H1 (cell line): Measurements from ENCODE around the gene DPH1. TPM values are rescaled to one million over a fixed set of nuclear protein-coding genes. Genes with fewer than 3 reads are reported as not detected.

ENCODE experiments used
- CTCF ChIA-PET: fragments of 300-600 bp; sonication (Branson Sonifier 250); formaldehyde crosslinking; loops from one replicate; lab custom pipeline; 2021; ENCODE audit not compliant: partially characterized antibody; lab: Charles Lee
- POLR2A ChIA-PET: fragments of 300-600 bp; sonication (Branson Sonifier 250); formaldehyde crosslinking; loops from one replicate; lab custom pipeline; 2021; ENCODE audit warnings: inconsistent platforms; ENCODE audit not compliant: partially characterized antibody; lab: Charles Lee
- DNase-seq, 2 experiments: peaks; one replicate each; pipeline versions ENCODE4 v3.0.0 to v3.0.0-alpha.2; 2010 to 2022; ENCODE audit warnings: low spot score in 2 of 2, low read depth in 1 of 2, mixed read lengths in 1 of 2
- FAIRE-seq: peaks from 2 replicates; lab custom pipeline; 2011; peaks lifted over from hg19 to GRCh38; lab: Jason Lieb, UNC
- H2AFZ ChIP-seq: 2 replicates; pipeline ENCODE4 v1.8.1; 2012; ENCODE audit warnings: low read length, inconsistent platforms
- H2AK5ac ChIP-seq: 2 replicates; pipeline ENCODE4 v1.6.1; 2013; ENCODE audit warnings: low read depth, low read length
- H2BK120ac ChIP-seq: replicated peaks from 2 replicates; pipeline ENCODE3; 2013; ENCODE audit warnings: low read depth, low read length, inconsistent platforms
- H2BK12ac ChIP-seq: 2 replicates; pipeline ENCODE4 v1.6.1; 2013; ENCODE audit warnings: low read depth, low read length
- H2BK15ac ChIP-seq: 2 replicates; pipeline ENCODE4 v1.6.1; 2013; ENCODE audit warnings: low read length
- H2BK20ac ChIP-seq: 2 replicates; pipeline ENCODE4 v1.6.1; 2013; ENCODE audit warnings: low read length
- H2BK5ac ChIP-seq: 2 replicates; pipeline ENCODE4 v1.6.1; 2013; ENCODE audit warnings: low read depth, low read length
- H3K14ac ChIP-seq: 2 replicates; pipeline ENCODE4 v1.6.1; 2013; ENCODE audit warnings: inconsistent platforms; ENCODE audit not compliant: insufficient read length
- H3K18ac ChIP-seq: 2 replicates; pipeline ENCODE4 v1.6.1; 2013; ENCODE audit warnings: low read length; ENCODE audit errors: extremely low read depth
- H3K23ac ChIP-seq: 2 replicates; pipeline ENCODE4 v1.6.1; 2013; ENCODE audit warnings: inconsistent platforms; ENCODE audit not compliant: insufficient read length
- H3K23me2 ChIP-seq: 2 replicates; pipeline ENCODE4 v1.6.1; 2013; ENCODE audit warnings: low read depth, low read length
- H3K27ac ChIP-seq: 2 replicates; pipeline ENCODE4 v1.6.1; 2011; ENCODE audit warnings: low read depth, low read length, inconsistent platforms
- H3K27me3 ChIP-seq, 4 experiments: replicated peaks in 1 of 4; 1 replicate in 1 of 4; 2 replicates in 3 of 4; pipeline versions ENCODE4 v1.6.1 to v1.8.1; 2011 to 2013; ENCODE audit warnings: low read length in 3 of 4, mild to moderate bottlenecking in 3 of 4, inconsistent platforms in 2 of 4, mixed read lengths in 2 of 4, moderate library complexity in 1 of 4; ENCODE audit not compliant: control insufficient read depth in 3 of 4, insufficient read depth in 3 of 4; ENCODE audit errors: extremely low read depth in 1 of 4
- H3K36me3 ChIP-seq, 4 experiments: 2 replicates each; pipeline versions ENCODE4 v1.6.1 to v1.8.1; 2011 to 2013; ENCODE audit warnings: mild to moderate bottlenecking in 4 of 4, low read length in 3 of 4, moderate library complexity in 2 of 4, control low read depth in 1 of 4, inconsistent platforms in 1 of 4; ENCODE audit not compliant: insufficient read depth in 4 of 4, control insufficient read depth in 2 of 4
- H3K4ac ChIP-seq: replicated peaks from 2 replicates; pipeline ENCODE3; 2013; ENCODE audit warnings: low read length, low read depth, mixed read lengths, inconsistent platforms; ENCODE audit not compliant: insufficient read length
- H3K4me1 ChIP-seq, 4 experiments: replicated peaks in 1 of 4; 1 replicate in 1 of 4; 2 replicates in 3 of 4; pipeline versions ENCODE4 v1.6.1 to v1.8.1; 2011 to 2013; ENCODE audit warnings: low read length in 3 of 4, inconsistent platforms in 2 of 4, mixed read lengths in 1 of 4; ENCODE audit not compliant: insufficient read depth in 4 of 4, control insufficient read depth in 3 of 4
- H3K4me2 ChIP-seq, 2 experiments: 2 replicates each; pipeline versions ENCODE4 v1.6.1 to v1.8.1; 2011 to 2013; ENCODE audit warnings: low read depth in 2 of 2, low read length in 2 of 2, control low read depth in 1 of 2, inconsistent platforms in 1 of 2, mild to moderate bottlenecking in 1 of 2; ENCODE audit not compliant: insufficient read depth in 1 of 2
- H3K4me3 ChIP-seq, 4 experiments: fragments of 200-600, 300-600 bp in 1 of 4; sonication (generic), shearing (Covaris generic), sonication (Bioruptor Twin) in 1 of 4; 2 replicates each; pipeline versions ENCODE4 v1.5.1 to v1.8.1; 2011 to 2016; ENCODE audit warnings: low read length in 4 of 4, low read depth in 3 of 4, control low read depth in 2 of 4, inconsistent platforms in 2 of 4, mild to moderate bottlenecking in 2 of 4, mixed read lengths in 1 of 4, moderate library complexity in 1 of 4; ENCODE audit not compliant: insufficient read depth in 2 of 4; ENCODE audit errors: extremely low read depth in 1 of 4
- H3K56ac ChIP-seq: replicated peaks from 2 replicates; pipeline ENCODE3; 2013; ENCODE audit warnings: low read depth, mild to moderate bottlenecking, mixed read lengths, low read length, inconsistent platforms; ENCODE audit not compliant: insufficient read length
- H3K79me1 ChIP-seq: 2 replicates; pipeline ENCODE4 v1.6.1; 2013; ENCODE audit warnings: low read depth, low read length, control low read depth
- H3K79me2 ChIP-seq, 2 experiments: 2 replicates each; pipeline versions ENCODE4 v1.6.1 to v1.8.1; 2012 to 2013; ENCODE audit warnings: low read length in 2 of 2, mild to moderate bottlenecking in 2 of 2, inconsistent platforms in 1 of 2; ENCODE audit not compliant: insufficient read depth in 2 of 2, control insufficient read depth in 1 of 2
- H3K9ac ChIP-seq, 4 experiments: replicated peaks in 1 of 4; 1 replicate in 1 of 4; 2 replicates in 3 of 4; pipeline versions ENCODE4 v1.6.1 to v1.8.1; 2011 to 2013; ENCODE audit warnings: low read depth in 3 of 4, low read length in 3 of 4, control low read depth in 2 of 4, mild to moderate bottlenecking in 2 of 4, moderate library complexity in 2 of 4, inconsistent platforms in 1 of 4; ENCODE audit errors: extremely low read depth in 1 of 4
- H3K9me3 ChIP-seq, 2 experiments: 2 replicates each; pipeline versions ENCODE4 v1.6.1 to v1.8.1; 2012 to 2013; ENCODE audit warnings: mild to moderate bottlenecking in 2 of 2, moderate library complexity in 2 of 2, control low read depth in 1 of 2, inconsistent platforms in 1 of 2, low read depth in 1 of 2, low read length in 1 of 2, mixed read lengths in 1 of 2; ENCODE audit not compliant: insufficient read depth in 2 of 2
- H4K20me1 ChIP-seq, 2 experiments: replicated peaks in 1 of 2; 2 replicates each; pipeline versions ENCODE3 to v1.8.1; 2011 to 2013; ENCODE audit warnings: inconsistent platforms in 2 of 2, low read length in 2 of 2, mild to moderate bottlenecking in 1 of 2; ENCODE audit not compliant: insufficient read depth in 2 of 2, control insufficient read depth in 1 of 2
- H4K5ac ChIP-seq: 2 replicates; pipeline ENCODE4 v1.6.1; 2013; ENCODE audit warnings: low read length, low read depth, mixed read lengths, inconsistent platforms; ENCODE audit not compliant: insufficient read length
- H4K8ac ChIP-seq: 2 replicates; pipeline ENCODE4 v1.8.0; 2013; ENCODE audit warnings: mild to moderate bottlenecking, moderate library complexity, low read length, inconsistent platforms; ENCODE audit not compliant: insufficient read depth; ENCODE audit errors: extremely low read depth
- H4K91ac ChIP-seq: replicated peaks from 2 replicates; pipeline ENCODE3; 2013; ENCODE audit warnings: low read length, mixed read lengths, inconsistent platforms; ENCODE audit not compliant: insufficient read length
- ASH2L ChIP-seq: fragments of 200-600, 300-600 bp; sonication (generic); IDR thresholded peaks from one replicate; pipeline ENCODE4 v1.7.1; 2017; ENCODE audit warnings: low read length
- CEBPB ChIP-seq: IDR thresholded peaks from 2 replicates; pipeline ENCODE4 v1.6.1; 2012; ENCODE audit warnings: low read depth, low read length
- EZH2 ChIP-seq: fragments of 200-600 bp; sonication (generic); IDR thresholded peaks from 2 replicates; pipeline ENCODE4 v1.7.1; 2012; ENCODE audit warnings: low read depth, mild to moderate bottlenecking, moderate library complexity, low read length, inconsistent platforms; ENCODE audit not compliant: severe bottlenecking
- HDAC6 ChIP-seq: IDR thresholded peaks from one replicate; pipeline ENCODE4 v1.7.1; 2012; ENCODE audit warnings: low read depth, mild to moderate bottlenecking, inconsistent platforms, low read length, moderate library complexity
- JUN ChIP-seq: IDR thresholded peaks from 2 replicates; pipeline ENCODE4 v1.6.1; 2011; ENCODE audit warnings: low read depth, mild to moderate bottlenecking, improper control_type of control experiment, low read length
- POLR2A ChIP-seq, 2 experiments: IDR thresholded peaks; 1 replicate in 1 of 2; 2 replicates in 1 of 2; pipeline ENCODE4 v1.6.1; 2011; ENCODE audit warnings: low read depth in 2 of 2, low read length in 2 of 2, mild to moderate bottlenecking in 2 of 2; ENCODE audit errors: control extremely low read depth in 1 of 2
- RAD21 ChIP-seq, 2 experiments: IDR thresholded peaks in 1 of 2; conservative IDR thresholded peaks in 1 of 2; 2 replicates each; pipeline ENCODE4 v1.6.1; 2011; ENCODE audit warnings: low read depth in 2 of 2, low read length in 2 of 2, improper control_type of control experiment in 1 of 2, inconsistent platforms in 1 of 2, mild to moderate bottlenecking in 1 of 2, moderate library complexity in 1 of 2
- SIN3A ChIP-seq, 2 experiments: IDR thresholded peaks in 1 of 2; conservative IDR thresholded peaks in 1 of 2; 2 replicates each; pipeline ENCODE4 v1.6.1; 2011 to 2012; ENCODE audit warnings: low read length in 2 of 2, improper control_type of control experiment in 1 of 2, low read depth in 1 of 2, mild to moderate bottlenecking in 1 of 2
- WGBS, 2 experiments: shearing (Covaris generic) in 1 of 2; methylation state at CpG; one replicate each; pipeline versions ENCODE4 v1.1.6 to v1.1.7; 2013 to 2015; ENCODE audit warnings: low lambda C conversion rate in 2 of 2, mixed read lengths in 2 of 2, inconsistent platforms in 1 of 2, low coverage in 1 of 2, missing lambda C conversion rate in 1 of 2; ENCODE audit not compliant: insufficient replicate concordance in 2 of 2, insufficient coverage in 1 of 2, insufficient read length in 1 of 2; ENCODE audit errors: extremely low coverage in 1 of 2, missing lambda C conversion rate in 1 of 2; 5-methylcytosine and 5-hydroxymethylcytosine counted together
- polyA plus RNA-seq, 7 experiments: library from polyadenylated mRNA; depleted of rRNA in 3 of 7; stranded (reverse) in 5 of 7; unstranded in 2 of 7; fragments of >200 nt in 5 of 7; fragments of 200-250 nt in 2 of 7; gene quantifications; 1 replicate in 5 of 7; 2 replicates in 1 of 7; 4 replicates in 1 of 7; pipeline versions ENCODE4 v1.2.1 to v1.2.3, GENCODE V29; 2011 to 2013; ENCODE audit warnings: missing spikeins in 2 of 7, mixed read lengths in 2 of 7
- total RNA-seq: library from RNA; stranded (reverse); fragmentation: NEBNext Ultra II Directional; extraction: Animal tissue kit (Norgen Biotek cat#: 25700); gene quantifications from 2 replicates; pipeline ENCODE4 v1.2.1, GENCODE V29; 2021
- TF ChIP-seq, protein P1 (sequence below): IDR thresholded peaks from 2 replicates; pipeline ENCODE4 v1.6.1; 2012; ENCODE audit warnings: inconsistent platforms
- TF ChIP-seq, protein P2 (sequence below): IDR thresholded peaks from 2 replicates; pipeline ENCODE4 v1.6.1; 2012; ENCODE audit warnings: inconsistent platforms
- TF ChIP-seq, protein P3 (sequence below): IDR thresholded peaks from 2 replicates; pipeline ENCODE4 v1.6.1; 2011; ENCODE audit warnings: low read depth, mild to moderate bottlenecking, low read length; ENCODE audit not compliant: insufficient read depth

Gene DPH1
- total and polyA plus RNA-seq, 2 of the 8 experiments (the other 6 are each of a cell fraction or from before 2014, with no cell fraction given) = 24.9 to 30.0 TPM

DNA sequence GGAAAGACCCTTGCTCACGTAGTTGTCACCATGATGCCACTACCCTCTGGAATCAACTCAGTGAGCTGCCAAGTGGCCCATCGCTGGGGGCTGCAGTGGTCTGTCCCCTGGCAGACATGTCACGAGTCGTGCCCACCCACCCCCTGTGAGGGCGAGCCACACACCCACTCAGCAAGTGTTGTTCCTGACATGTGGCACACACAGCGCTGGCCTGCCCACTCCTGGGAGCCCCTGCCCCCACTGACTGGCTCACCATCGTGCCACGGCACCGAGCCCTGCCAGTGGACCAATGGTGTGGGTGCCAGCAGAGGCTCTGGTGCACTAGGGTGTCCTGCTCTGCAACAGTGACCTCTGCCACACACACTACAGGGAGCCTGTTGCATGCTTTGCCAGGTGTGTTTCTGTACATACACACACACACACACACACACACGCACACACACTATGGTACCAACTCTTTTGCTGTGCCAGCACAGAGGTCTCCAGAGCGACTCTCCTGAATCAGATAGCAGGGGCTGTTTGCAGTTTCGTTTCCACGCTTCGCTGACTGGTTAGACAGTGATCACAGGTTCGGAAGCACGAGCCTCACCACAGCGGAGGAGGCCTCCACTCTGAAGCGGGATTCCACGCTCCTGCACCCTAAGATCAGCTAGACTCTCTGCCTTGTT, 12.5 kb upstream of the DPH1 start:
- H3K18ac ChIP-seq = no peak overlapping the region
- no peak overlapping the region for H3K56ac ChIP-seq
- H3K27ac ChIP-seq = no peak overlapping the region
- H2AK5ac ChIP-seq = no peak overlapping the region
- POLR2A ChIA-PET = interaction anchor here (0.6 to 0.8 kb wide), 2 partner anchors 11 to 62 kb away, joined by 3 read pairs; no protein-coding TSS in a partner anchor
- no peaks in the 10 kb centered on the region for H3K23me2 ChIP-seq
- H3K36me3 ChIP-seq = no peaks in the 10 kb centered on the region
- H3K79me1 ChIP-seq = no peaks in the 10 kb centered on the region
- H2BK5ac ChIP-seq = no peak overlapping the region
- H3K79me2 ChIP-seq = no peaks in the 10 kb centered on the region
- no peak overlapping the region for H2BK12ac ChIP-seq
- DNase-seq = no peak
- H3K9ac ChIP-seq = no peak overlapping the region
- no peak overlapping the region for H3K4me3 ChIP-seq
- no peak overlapping the region for H3K4ac ChIP-seq
- no peak overlapping the region for H4K91ac ChIP-seq
- H4K8ac ChIP-seq = no peak overlapping the region
- 91% methylated on average over 19 of the region's 19 CpGs; no CpG with 5 or more reads in 1 of the 2 experiments for WGBS, 2 experiments
- no peak overlapping the region for H3K23ac ChIP-seq
- no peak overlapping the region for H3K14ac ChIP-seq
- no peak overlapping the region for H3K4me2 ChIP-seq
- no peak for FAIRE-seq
- no peak overlapping the region for H2BK120ac ChIP-seq
- no peaks in the 10 kb centered on the region for H3K9me3 ChIP-seq
- peaks cover 0 to 2% of the 10 kb centered on the region in 2 experiments for H4K20me1 ChIP-seq
- H3K4me1 ChIP-seq = no peaks in the 10 kb centered on the region; a peak in 1 of 7 replicates
- no peak overlapping the region for H4K5ac ChIP-seq
- CTCF ChIA-PET = interaction anchor here (1.0 kb wide), 1 partner anchor 42 kb away, joined by 5 read pairs; no protein-coding TSS in a partner anchor
- H2BK15ac ChIP-seq = 0 out of 2 replicates have a peak overlapping the region, but pooled peaks have one; percentile 46
- H2BK20ac ChIP-seq = no peak overlapping the region
- peaks cover under 1 to 42% (median 31%) of the 10 kb centered on the region in 4 experiments for H3K27me3 ChIP-seq
- H2AFZ ChIP-seq = no peak overlapping the region
- TF ChIP-seq POLR2A (IDR thresholded peaks at IDR 0.05; ENCODE audit: control extremely low read depth in 1 of 2, low read depth in 2 of 2, low read length in 2 of 2) = no peak
- no peak for TF ChIP-seq RAD21 (IDR thresholded peaks at IDR 0.05 in 1 of 2, conservative IDR thresholded peaks at IDR 0.05 in 1 of 2; ENCODE audit: low read depth in 2 of 2, low read length in 2 of 2)
- TF ChIP-seq, protein P1, sequence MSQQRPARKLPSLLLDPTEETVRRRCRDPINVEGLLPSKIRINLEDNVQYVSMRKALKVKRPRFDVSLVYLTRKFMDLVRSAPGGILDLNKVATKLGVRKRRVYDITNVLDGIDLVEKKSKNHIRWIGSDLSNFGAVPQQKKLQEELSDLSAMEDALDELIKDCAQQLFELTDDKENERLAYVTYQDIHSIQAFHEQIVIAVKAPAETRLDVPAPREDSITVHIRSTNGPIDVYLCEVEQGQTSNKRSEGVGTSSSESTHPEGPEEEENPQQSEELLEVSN = no peak
- TF ChIP-seq, protein P2, sequence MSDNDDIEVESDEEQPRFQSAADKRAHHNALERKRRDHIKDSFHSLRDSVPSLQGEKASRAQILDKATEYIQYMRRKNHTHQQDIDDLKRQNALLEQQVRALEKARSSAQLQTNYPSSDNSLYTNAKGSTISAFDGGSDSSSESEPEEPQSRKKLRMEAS = no peak
- TF ChIP-seq, protein P3, sequence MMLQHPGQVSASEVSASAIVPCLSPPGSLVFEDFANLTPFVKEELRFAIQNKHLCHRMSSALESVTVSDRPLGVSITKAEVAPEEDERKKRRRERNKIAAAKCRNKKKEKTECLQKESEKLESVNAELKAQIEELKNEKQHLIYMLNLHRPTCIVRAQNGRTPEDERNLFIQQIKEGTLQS = no peak
- no peak for TF ChIP-seq ASH2L
- no peak for TF ChIP-seq JUN
- no peak for TF ChIP-seq HDAC6
- no peak for TF ChIP-seq EZH2
- TF ChIP-seq SIN3A (conservative IDR thresholded peaks at IDR 0.05 in 1 of 2, IDR thresholded peaks at IDR 0.05 in 1 of 2; ENCODE audit: low read depth in 1 of 2, low read length in 2 of 2) = no peak
- TF ChIP-seq CEBPB = no peak
